OCI-LY3 (cell line): ENCODE measurements around the gene TBC1D5.

Experiments used
- EZH2phosphoT487 ChIP-seq: fragments of 200-600 bp; shearing (Covaris generic); IDR thresholded peaks from 2 replicates; pipeline ENCODE4 v1.6.1; 2018; ENCODE audit warnings: antibody characterized with exemption, mixed run types, low read depth
- TF ChIP-seq, protein P1 (sequence below): fragments of 200-600, 300-600 bp; sonication (generic); IDR thresholded peaks from 2 replicates; pipeline ENCODE4 v1.5.1; 2014; ENCODE audit warnings: antibody characterized with exemption, low read length, low read depth

- TF ChIP-seq, protein P1, sequence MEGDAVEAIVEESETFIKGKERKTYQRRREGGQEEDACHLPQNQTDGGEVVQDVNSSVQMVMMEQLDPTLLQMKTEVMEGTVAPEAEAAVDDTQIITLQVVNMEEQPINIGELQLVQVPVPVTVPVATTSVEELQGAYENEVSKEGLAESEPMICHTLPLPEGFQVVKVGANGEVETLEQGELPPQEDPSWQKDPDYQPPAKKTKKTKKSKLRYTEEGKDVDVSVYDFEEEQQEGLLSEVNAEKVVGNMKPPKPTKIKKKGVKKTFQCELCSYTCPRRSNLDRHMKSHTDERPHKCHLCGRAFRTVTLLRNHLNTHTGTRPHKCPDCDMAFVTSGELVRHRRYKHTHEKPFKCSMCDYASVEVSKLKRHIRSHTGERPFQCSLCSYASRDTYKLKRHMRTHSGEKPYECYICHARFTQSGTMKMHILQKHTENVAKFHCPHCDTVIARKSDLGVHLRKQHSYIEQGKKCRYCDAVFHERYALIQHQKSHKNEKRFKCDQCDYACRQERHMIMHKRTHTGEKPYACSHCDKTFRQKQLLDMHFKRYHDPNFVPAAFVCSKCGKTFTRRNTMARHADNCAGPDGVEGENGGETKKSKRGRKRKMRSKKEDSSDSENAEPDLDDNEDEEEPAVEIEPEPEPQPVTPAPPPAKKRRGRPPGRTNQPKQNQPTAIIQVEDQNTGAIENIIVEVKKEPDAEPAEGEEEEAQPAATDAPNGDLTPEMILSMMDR: no peak
- TF ChIP-seq EZH2phosphoT487: no peak
These were observed 402.2 kb downstream of the TBC1D5 start for GRCh38 chr3:17340261-17340660.
